IPS-20b (cell line): Measurements from ENCODE around the gene ADI1.
"Not testable (repeated sequence)": the region's sequence is repeated elsewhere in the genome, so short reads cannot be mapped to it uniquely, and the experiment has no call there.

ENCODE experiments used
- H3K27ac ChIP-seq: one replicate; pipeline ENCODE4 v1.5.1; 2013; ENCODE audit warnings: low read length
- H3K27me3 ChIP-seq: 2 replicates; pipeline ENCODE4 v1.6.1; 2013; ENCODE audit warnings: mild to moderate bottlenecking, low read length, inconsistent platforms; ENCODE audit not compliant: insufficient read depth
- H3K36me3 ChIP-seq: 2 replicates; pipeline ENCODE4 v1.6.1; 2013; ENCODE audit warnings: low read depth, mild to moderate bottlenecking, inconsistent platforms, low read length, moderate library complexity; ENCODE audit not compliant: insufficient read depth
- H3K4me1 ChIP-seq: 2 replicates; pipeline ENCODE4 v1.6.1; 2013; ENCODE audit warnings: mild to moderate bottlenecking, control low read depth, inconsistent platforms, low read length, moderate library complexity; ENCODE audit not compliant: insufficient read depth
- H3K4me3 ChIP-seq: 2 replicates; pipeline ENCODE4 v1.5.1; 2013; ENCODE audit warnings: mild to moderate bottlenecking, low read length, inconsistent platforms
- H3K9ac ChIP-seq: 2 replicates; pipeline ENCODE4 v1.6.1; 2013; ENCODE audit warnings: low read depth, mild to moderate bottlenecking, inconsistent platforms, low read length, moderate library complexity
- H3K9me3 ChIP-seq: 2 replicates; pipeline ENCODE4 v1.6.1; 2013; ENCODE audit warnings: mild to moderate bottlenecking, low read depth, low read length, inconsistent platforms; ENCODE audit not compliant: insufficient read depth

Gene ADI1

DNA sequence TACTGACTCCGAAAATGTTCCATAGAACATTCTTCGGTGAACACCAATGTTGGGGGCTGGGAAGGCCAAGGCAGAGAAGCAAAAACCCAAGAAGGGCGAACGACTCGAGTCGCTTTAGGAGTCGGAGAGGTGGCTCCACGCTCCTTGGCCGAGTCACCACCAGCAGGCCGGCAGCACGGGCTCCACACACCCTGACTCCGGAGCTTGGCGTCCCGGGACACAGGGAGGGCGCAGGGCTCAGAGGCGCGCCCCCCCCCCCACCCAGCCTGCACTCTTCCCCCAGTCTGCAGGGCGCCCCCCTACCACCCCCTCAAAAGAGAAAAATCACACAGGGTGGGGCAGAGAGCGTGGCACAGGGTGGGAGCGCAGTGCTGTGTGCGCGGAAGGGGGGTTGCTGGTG is 7.5 kb upstream of the ADI1 start:
- Histone ChIP-seq H3K4me3 (no peak overlapping the region), H3K4me1 (no peaks in the 10 kb centered on the region), H3K9ac (no peak overlapping the region), H3K27ac (no peak overlapping the region), H3K9me3 (no peaks in the 10 kb centered on the region), H3K36me3 (no peaks in the 10 kb centered on the region), H3K27me3 (no peaks in the 10 kb centered on the region)

DNA sequence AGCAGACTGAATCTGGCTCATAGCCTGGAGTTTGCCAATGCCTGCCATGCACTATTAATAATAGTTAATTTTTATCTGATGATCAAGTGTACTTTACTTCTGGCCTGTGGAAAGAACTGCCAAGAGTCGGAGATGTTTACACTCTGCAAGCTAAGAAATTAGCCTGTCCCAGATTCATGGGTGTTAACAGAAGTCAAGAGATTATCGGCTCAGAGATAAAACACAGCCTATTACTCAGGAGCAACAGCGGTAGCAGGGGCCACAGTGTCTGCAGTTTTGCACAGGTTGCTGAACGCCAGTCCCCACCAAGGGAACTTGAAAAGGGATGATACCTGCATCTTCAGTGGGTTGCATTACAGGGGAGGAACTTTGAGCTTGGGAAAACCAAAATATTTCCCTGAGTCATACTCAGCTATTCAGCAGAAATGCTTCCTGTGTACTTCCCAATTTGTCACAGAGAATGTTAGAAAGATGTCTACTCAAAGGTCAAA is 4.3 kb upstream of the ADI1 start:
- no peak overlapping the region for H3K9ac ChIP-seq

DNA sequence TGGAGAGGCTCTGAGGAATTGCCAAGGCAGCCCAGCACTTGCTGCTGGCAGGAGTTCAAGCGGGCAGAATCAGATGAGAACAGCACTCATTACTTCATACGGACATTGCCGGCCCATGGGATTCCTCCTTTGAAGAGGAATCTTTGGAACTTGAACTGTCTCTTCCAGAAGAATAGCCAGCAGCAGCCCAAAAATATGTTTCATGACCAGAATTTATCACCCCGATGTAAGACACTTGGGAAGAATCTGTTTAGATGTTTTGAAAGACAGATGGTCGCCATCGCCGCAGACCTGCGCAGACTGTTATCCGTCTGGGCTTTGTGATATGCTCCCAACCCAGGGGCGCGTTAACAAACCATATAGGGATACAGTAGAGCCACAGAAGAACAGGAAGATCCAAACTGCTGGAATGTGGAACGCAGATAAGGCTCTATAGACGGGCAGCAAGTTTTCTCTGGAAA is 3.7 kb upstream of the ADI1 start:
- Histone ChIP-seq H3K9ac (no peak overlapping the region), H3K4me1 (peaks cover 3% of the 10 kb centered on the region; the same call in 1 of the 2 replicates), H3K36me3 (no peaks in the 10 kb centered on the region), H3K27me3 (peaks cover 13% of the 10 kb centered on the region; the same call in 1 of the 2 replicates), H3K4me3 (no peak overlapping the region), H3K9me3 (no peaks in the 10 kb centered on the region), H3K27ac (no peak overlapping the region)

More for the DNA sequence above, 4.3 kb upstream of the ADI1 start:
- no peaks in the 10 kb centered on the region for H3K9me3 ChIP-seq
- no peak overlapping the region for H3K4me3 ChIP-seq
- no peak overlapping the region for H3K27ac ChIP-seq
- H3K27me3 ChIP-seq, result peaks cover 13% of the 10 kb centered on the region; the same call in 1 of the 2 replicates
- no peaks in the 10 kb centered on the region for H3K36me3 ChIP-seq
- H3K4me1 ChIP-seq, result peaks cover 3% of the 10 kb centered on the region; the same call in 1 of the 2 replicates

DNA sequence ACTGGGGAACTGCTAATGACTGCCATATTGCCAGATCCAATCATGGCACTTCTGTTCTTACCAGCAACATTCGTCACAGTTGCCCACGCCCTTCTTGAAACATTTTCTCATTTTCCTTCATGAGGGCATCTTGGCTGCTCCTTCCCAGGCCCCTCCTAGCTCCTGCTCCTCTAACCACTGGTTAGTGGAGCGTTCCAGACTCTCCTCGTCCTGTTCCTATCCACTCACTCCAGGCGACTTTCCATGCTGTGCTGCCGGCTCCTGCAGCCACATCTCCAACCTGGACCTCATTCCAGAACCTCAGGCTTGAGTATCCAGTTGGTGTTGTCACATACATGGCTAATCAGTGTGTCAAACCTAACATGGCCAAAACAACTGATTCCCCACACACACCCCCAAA is 1.3 kb upstream of the ADI1 start:
- no peaks in the 10 kb centered on the region; the same call in 1 of the 2 replicates for H3K9me3 ChIP-seq
- peak overlapping the region; percentile 66; the same call in 1 of the 2 replicates for H3K4me3 ChIP-seq
- H3K36me3 ChIP-seq, result peaks cover 4% of the 10 kb centered on the region; the same call in 1 of the 2 replicates
- H3K9ac ChIP-seq, result no peak overlapping the region
- H3K27ac ChIP-seq, result no peak overlapping the region
- H3K27me3 ChIP-seq, result peaks cover 13% of the 10 kb centered on the region; the same call in 1 of the 2 replicates
- H3K4me1 ChIP-seq, result peaks cover 3% of the 10 kb centered on the region; the same call in 1 of the 2 replicates

DNA sequence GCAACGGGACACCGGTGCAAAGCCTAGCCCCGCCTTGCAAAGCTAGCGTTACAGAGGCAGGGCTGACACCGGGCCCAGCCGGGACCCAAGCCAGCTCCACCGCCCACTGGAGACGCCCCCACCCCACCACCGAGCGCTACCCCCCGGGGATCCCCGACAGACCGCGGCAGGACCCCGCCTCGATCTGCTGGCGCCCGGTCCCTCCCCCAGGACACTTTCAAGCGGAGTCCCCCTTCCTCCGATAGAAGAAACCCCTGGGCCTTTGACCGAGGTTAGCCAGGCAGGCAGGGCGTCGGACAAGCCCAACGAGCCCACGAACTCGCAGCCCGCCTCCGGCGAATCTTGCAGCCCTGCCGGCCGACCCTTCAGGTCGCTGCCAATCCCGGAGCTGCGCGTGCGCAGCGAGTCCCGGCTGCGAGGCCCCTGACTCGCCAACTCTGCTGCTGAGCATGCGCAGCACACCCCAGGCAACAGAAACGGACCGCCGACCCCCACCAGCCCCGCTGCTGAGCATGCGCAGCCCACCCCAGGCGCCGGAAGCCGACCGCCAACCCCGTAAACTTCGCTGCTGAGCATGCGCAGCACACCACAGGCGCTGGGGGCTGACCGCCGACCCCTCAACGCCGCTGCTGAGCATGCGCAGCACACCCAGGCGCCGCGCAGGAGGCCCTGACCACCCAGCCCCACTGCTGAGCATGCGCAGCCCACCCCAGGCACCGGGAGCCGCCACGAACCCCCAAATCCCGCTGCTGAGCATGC is 656 bp downstream of the ADI1 start:
- Histone ChIP-seq H3K27me3 (peaks cover 13% of the 10 kb centered on the region; the same call in 1 of the 2 replicates), H3K4me1 (peaks cover 3% of the 10 kb centered on the region; the same call in 1 of the 2 replicates), H3K9me3 (no peaks in the 10 kb centered on the region; the same call in 1 of the 2 replicates), H3K4me3 (peak overlapping the region; percentile 83), H3K27ac (peak overlapping the region; percentile 76), H3K9ac (peak overlapping the region; percentile 79), H3K36me3 (peaks cover 4% of the 10 kb centered on the region; the same call in 1 of the 2 replicates)

DNA sequence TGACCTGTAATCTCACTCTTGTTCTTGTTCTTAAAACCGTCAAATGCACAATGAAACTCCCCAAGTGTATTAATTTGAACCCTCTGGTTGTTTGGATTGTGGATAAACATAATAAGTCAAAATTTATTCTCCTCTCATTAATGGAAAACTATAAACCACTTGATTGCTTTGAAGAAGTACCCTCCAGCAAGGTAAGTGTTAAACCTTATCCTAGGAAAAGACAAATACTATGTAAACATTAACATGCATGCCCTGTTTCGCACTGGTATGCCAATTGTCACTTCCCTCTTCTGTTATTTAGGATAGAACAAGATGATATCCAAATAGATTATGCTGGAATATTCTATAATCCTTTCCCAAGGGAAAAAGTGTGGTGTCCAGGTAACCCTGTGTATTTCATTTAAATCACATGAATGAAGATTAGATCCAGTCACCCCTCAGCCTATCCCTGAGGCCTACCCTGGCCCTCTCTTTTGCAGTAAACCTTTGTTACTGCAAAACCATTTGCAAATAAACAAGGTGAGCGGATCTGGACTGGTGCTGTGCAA is 1.3 kb downstream of the ADI1 start:
- Histone ChIP-seq H3K36me3 (peaks cover 5% of the 10 kb centered on the region; the same call in 1 of the 2 replicates), H3K4me3 (peak overlapping the region; percentile 83), H3K27ac (peak overlapping the region; percentile 76), H3K9me3 (no peaks in the 10 kb centered on the region; the same call in 1 of the 2 replicates), H3K27me3 (peaks cover 13% of the 10 kb centered on the region; the same call in 1 of the 2 replicates), H3K4me1 (peaks cover 3% of the 10 kb centered on the region; the same call in 1 of the 2 replicates), H3K9ac (peak overlapping the region; percentile 79; the same call in 1 of the 2 replicates)

DNA sequence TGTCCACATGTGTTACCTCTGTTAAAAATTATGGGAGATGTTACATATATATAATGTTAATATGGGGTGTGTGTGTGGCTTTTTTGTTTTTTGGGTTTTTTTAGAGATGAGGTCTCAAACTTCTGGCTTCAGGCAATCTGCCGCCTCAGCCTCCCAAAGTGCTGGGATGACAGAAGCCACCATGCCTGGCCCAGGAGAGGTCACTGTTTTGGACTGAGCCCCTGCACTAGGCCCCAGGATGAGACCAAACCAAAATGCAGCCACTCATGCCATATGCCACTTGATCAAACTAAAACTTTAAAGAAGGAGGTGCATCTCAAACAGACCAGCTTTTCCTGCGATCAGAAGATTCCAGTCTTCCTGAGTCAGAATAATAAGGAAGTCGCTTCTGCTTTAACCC is 2.5 kb downstream of the ADI1 start:
- no peak overlapping the region for H3K9ac ChIP-seq
- no peak overlapping the region for H3K4me3 ChIP-seq
- H3K27me3 ChIP-seq, result peaks cover 13% of the 10 kb centered on the region; the same call in 1 of the 2 replicates
- peaks cover 3% of the 10 kb centered on the region for H3K4me1 ChIP-seq
- no peaks in the 10 kb centered on the region; the same call in 1 of the 2 replicates for H3K9me3 ChIP-seq
- H3K36me3 ChIP-seq, result peaks cover 16% of the 10 kb centered on the region
- H3K27ac ChIP-seq, result no peak overlapping the region

DNA sequence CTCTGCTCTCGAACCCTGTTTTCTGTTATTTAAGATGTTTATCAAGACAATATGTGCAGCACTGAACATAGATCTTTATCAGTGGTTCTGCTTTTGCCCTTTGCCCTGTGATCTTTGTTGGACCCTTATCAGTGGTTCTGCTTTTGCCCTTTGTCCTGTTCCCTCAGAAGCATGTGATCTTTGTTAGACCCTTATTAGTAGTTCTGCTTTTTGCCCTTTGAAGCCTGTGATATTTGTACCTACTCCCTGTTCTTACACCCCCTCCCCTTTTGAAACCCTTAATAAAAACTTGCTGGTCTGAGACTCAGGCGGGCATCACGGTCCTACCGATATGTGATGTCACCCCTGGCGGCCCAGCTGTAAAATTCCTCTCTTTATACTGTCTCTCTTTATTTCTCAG is 3.9 kb downstream of the ADI1 start:
- H3K27ac ChIP-seq, H3K4me1 ChIP-seq, H3K9me3 ChIP-seq, H3K4me3 ChIP-seq, H3K9ac ChIP-seq, H3K27me3 ChIP-seq: not testable (repeated sequence)
- H3K36me3 ChIP-seq, result peaks cover 28% of the 10 kb centered on the region

DNA sequence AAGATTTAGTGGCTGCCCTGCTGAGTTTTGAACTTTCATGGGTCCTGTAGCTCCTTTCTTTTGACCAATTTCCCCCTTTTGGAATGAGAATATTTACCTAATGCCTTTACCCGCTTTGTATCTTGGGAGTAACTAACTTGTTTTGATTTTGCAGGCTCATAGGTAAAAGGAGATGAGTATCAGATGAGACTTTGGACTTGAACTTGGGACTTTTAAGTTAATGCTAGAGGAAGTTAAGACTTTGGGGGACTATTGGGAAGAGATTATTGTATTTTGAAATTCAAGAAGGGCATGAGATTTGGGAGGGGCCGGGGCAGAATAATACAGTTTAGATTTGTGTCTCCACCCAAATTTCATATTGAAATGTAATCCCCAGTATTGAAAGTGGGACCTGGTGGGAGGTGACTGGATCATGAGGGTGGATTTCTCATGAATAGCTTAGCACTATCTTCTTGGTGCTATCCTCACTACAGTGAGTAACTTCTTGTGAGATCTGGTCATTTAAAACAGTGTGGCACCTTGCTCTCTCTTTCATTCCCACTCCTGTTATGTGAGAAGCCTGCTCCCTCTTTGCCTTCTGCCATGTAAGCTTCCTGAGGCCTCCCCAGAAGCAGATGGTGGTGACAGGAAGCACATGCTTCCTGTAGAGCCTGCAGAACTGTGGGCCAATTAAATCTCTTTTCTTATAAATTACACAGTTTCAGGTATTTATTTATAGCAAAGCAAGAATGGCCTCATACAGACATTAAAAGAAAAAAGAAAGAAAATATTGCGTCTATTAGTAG is 6.1 kb downstream of the ADI1 start:
- H3K9me3 ChIP-seq, result no peaks in the 10 kb centered on the region; the same call in 1 of the 2 replicates
- H3K4me3 ChIP-seq, result no peak overlapping the region
- H3K27ac ChIP-seq, result no peak overlapping the region
- no peaks in the 10 kb centered on the region for H3K27me3 ChIP-seq
- H3K9ac ChIP-seq, result no peak overlapping the region
- no peaks in the 10 kb centered on the region; the same call in none of the 2 replicates for H3K4me1 ChIP-seq
- peaks cover 29% of the 10 kb centered on the region for H3K36me3 ChIP-seq

DNA sequence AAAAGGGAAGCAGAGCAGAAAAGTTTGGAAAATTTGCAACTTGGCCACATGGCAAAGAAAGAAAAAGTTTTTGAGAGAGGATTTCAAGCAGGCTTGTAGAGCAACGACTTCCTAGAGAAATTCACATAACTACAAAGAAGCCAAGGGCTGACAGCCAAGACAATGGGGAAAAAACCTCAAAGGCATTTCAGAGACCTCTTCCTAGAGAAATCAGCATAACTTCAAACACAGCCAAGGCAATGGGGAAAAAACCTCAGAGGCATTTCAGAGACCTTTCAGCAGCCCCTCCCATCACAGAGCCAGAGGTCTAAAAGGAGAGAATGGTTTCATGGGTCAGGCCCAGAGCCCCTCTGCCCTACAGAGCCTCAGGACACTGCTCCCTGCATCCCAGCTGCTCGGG is 7.2 kb downstream of the ADI1 start:
- peaks cover 28% of the 10 kb centered on the region for H3K36me3 ChIP-seq
- no peak overlapping the region for H3K9ac ChIP-seq
- H3K4me3 ChIP-seq, result no peak overlapping the region
- no peaks in the 10 kb centered on the region for H3K27me3 ChIP-seq
- H3K9me3 ChIP-seq, result no peaks in the 10 kb centered on the region; the same call in 1 of the 2 replicates
- no peak overlapping the region for H3K27ac ChIP-seq
- H3K4me1 ChIP-seq, result no peaks in the 10 kb centered on the region; the same call in 1 of the 2 replicates

DNA sequence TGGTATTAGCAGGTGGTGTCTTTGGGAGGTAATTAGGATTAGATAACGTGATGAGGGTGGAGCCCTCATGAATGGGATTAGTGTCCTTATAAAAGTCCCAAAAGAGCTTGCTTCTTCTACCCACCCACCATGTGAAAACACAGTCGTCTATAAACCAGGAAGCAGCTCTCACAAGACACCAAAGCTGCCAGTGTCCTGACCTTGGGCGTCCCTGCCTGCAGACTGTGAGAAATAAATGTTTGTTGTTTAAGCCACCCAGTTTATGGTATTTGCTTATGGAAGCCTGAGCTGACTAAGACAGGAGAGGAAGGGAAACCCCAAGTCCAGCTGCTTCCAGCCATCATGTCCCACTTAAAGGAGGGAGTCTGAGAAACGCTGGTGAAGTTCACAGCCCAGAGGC is 13.6 kb downstream of the ADI1 start:
- no peaks in the 10 kb centered on the region for H3K9me3 ChIP-seq
- H3K9ac ChIP-seq, result no peak overlapping the region
- no peak overlapping the region for H3K27ac ChIP-seq
- peaks cover 19% of the 10 kb centered on the region; the same call in 1 of the 2 replicates for H3K36me3 ChIP-seq
- H3K4me1 ChIP-seq, result no peaks in the 10 kb centered on the region
- no peak overlapping the region for H3K4me3 ChIP-seq
- no peaks in the 10 kb centered on the region for H3K27me3 ChIP-seq
